HAP-1 (cell line): ENCODE results near the gene TXNDC15.
A peak's percentile ranks its signal among the peaks of the same experiment; 100 is the strongest.
"Not testable (repeated sequence)": the region's sequence is repeated elsewhere in the genome, so short reads cannot be mapped to it uniquely, and the experiment has no call there.

Source experiments
- DNase-seq, 2 experiments: peaks; one replicate each; pipeline ENCODE4 v3.0.0-alpha.2; 2016 to 2020; ENCODE audit warnings: low spot score in 2 of 2
- H3K27me3 ChIP-seq: fragments of 250-450 bp; sonication (Bioruptor Pico); 2 replicates; pipeline ENCODE4 v1.5.1; 2020; ENCODE audit warnings: low read depth, mild to moderate bottlenecking, moderate library complexity
- H3K36me3 ChIP-seq: fragments of 250-450 bp; sonication (Bioruptor Pico); replicated peaks from 2 replicates; pipeline ENCODE4 v1.5.1; 2020; ENCODE audit warnings: mild to moderate bottlenecking
- H3K4me1 ChIP-seq: fragments of 250-450 bp; sonication (Bioruptor Pico); 2 replicates; pipeline ENCODE4 v1.5.1; 2020; ENCODE audit warnings: mild to moderate bottlenecking
- H3K4me3 ChIP-seq: fragments of 250-450 bp; sonication (Bioruptor Pico); 2 replicates; pipeline ENCODE4 v1.5.1; 2020; ENCODE audit warnings: mild to moderate bottlenecking, moderate library complexity
- H3K9me3 ChIP-seq: fragments of 250-450 bp; sonication (Bioruptor Pico); 2 replicates; pipeline ENCODE4 v1.5.1; 2020; ENCODE audit warnings: mild to moderate bottlenecking, moderate library complexity
- in situ Hi-C: fragments of 300-500 bp; cut with MboI; formaldehyde crosslinking; loops from 3 replicates; pipeline ENCODE4 v1.14.3; 2020; ENCODE audit warnings: low sequenced_read_pairs, inconsistent platforms, mixed read lengths

The TXNDC15 gene

GRCh38 chr5:134891473-134891872, 17.3 kb downstream of the TXNDC15 start:
- no peak for DNase-seq
- H3K27me3 ChIP-seq = no peaks in the 10 kb centered on the region
- in situ Hi-C loops = no loop called here
- H3K36me3 ChIP-seq = peaks cover 11% of the 10 kb centered on the region; the same call in 1 of the 2 replicates
- no peaks in the 10 kb centered on the region for H3K9me3 ChIP-seq
- H3K4me1 ChIP-seq = no peaks in the 10 kb centered on the region
- no peak overlapping the region for H3K4me3 ChIP-seq

- in situ Hi-C loops = no loop called here
- Histone ChIP-seq H3K27me3 (no peaks in the 10 kb centered on the region), H3K4me1 (no peaks in the 10 kb centered on the region), H3K9me3 (no peaks in the 10 kb centered on the region), H3K4me3 (no peak overlapping the region), H3K36me3 (peaks cover 11% of the 10 kb centered on the region; the same call in 1 of the 2 replicates)
- DNase-seq = no peak
Observed at GRCh38 chr5:134892282-134892681, 18.1 kb downstream of the TXNDC15 start.

- peaks cover 11% of the 10 kb centered on the region; the same call in 1 of the 2 replicates for H3K36me3 ChIP-seq
- in situ Hi-C loops = no loop called here
- no peaks in the 10 kb centered on the region for H3K9me3 ChIP-seq
- H3K4me1 ChIP-seq = no peaks in the 10 kb centered on the region
- H3K4me3 ChIP-seq = no peak overlapping the region
- DNase-seq = no peak
- H3K27me3 ChIP-seq = no peaks in the 10 kb centered on the region
Observed at GRCh38 chr5:134892926-134893325, 18.8 kb downstream of the TXNDC15 start.

- in situ Hi-C loops = no loop called here
- H3K36me3 ChIP-seq = peaks cover 8% of the 10 kb centered on the region; the same call in 1 of the 2 replicates
Observed at GRCh38 chr5:134893748-134894505, 19.8 kb downstream of the TXNDC15 start.

GRCh38 chr5:134902071-134902801, 28.1 kb downstream of the TXNDC15 start:
- no peaks in the 10 kb centered on the region for H3K27me3 ChIP-seq
- DNase-seq = no peak
- in situ Hi-C loops = no loop called here

More at GRCh38 chr5:134893748-134894505, 19.8 kb downstream of the TXNDC15 start:
- H3K4me1 ChIP-seq = no peaks in the 10 kb centered on the region
- H3K4me3 ChIP-seq = no peak overlapping the region
- H3K27me3 ChIP-seq = no peaks in the 10 kb centered on the region
- no peak for DNase-seq
- no peaks in the 10 kb centered on the region for H3K9me3 ChIP-seq

GRCh38 chr5:134904610-134905245, 30.6 kb downstream of the TXNDC15 start, which contains the start of gene PCBD2:
Gene PCBD2, plus strand, starts transcription at chr5:134905131. Its CDS starts 9 bp downstream, at chr5:134905140.
- no peaks in the 10 kb centered on the region for H3K4me1 ChIP-seq
- in situ Hi-C loops = no loop called here
- H3K4me3 ChIP-seq = peak within 1 kb of the TSS; percentile 54
- no peaks in the 10 kb centered on the region for H3K9me3 ChIP-seq
- H3K27me3 ChIP-seq = no peaks in the 10 kb centered on the region
- H3K36me3 ChIP-seq = no peaks in the 10 kb centered on the region; the same call in 1 of the 2 replicates
- DNase-seq = peak; percentile 85 to 95

More at GRCh38 chr5:134902071-134902801, 28.1 kb downstream of the TXNDC15 start:
- Histone ChIP-seq H3K9me3 (no peaks in the 10 kb centered on the region), H3K36me3 (no peaks in the 10 kb centered on the region; the same call in 1 of the 2 replicates), H3K4me1 (no peaks in the 10 kb centered on the region), H3K4me3 (no peak overlapping the region)

GRCh38 chr5:134905246-134905996, 31.2 kb downstream of the TXNDC15 start:
- H3K4me1 ChIP-seq = no peaks in the 10 kb centered on the region
- peak overlapping the region; percentile 54 for H3K4me3 ChIP-seq
- in situ Hi-C loops = no loop called here
- DNase-seq = peak; percentile 73 to 76
- no peaks in the 10 kb centered on the region for H3K9me3 ChIP-seq
- no peaks in the 10 kb centered on the region for H3K27me3 ChIP-seq
- H3K36me3 ChIP-seq = peaks cover 4% of the 10 kb centered on the region

- H3K36me3 ChIP-seq = peaks cover 10% of the 10 kb centered on the region
- no peaks in the 10 kb centered on the region for H3K9me3 ChIP-seq
- no peaks in the 10 kb centered on the region for H3K27me3 ChIP-seq
- in situ Hi-C loops = no loop called here
- no peaks in the 10 kb centered on the region for H3K4me1 ChIP-seq
- H3K4me3 ChIP-seq = no peak overlapping the region
- no peak for DNase-seq
Observed at GRCh38 chr5:134906811-134907210, 32.6 kb downstream of the TXNDC15 start.

GRCh38 chr5:134910752-134911151, 36.6 kb downstream of the TXNDC15 start:
- H3K4me1 ChIP-seq, H3K9me3 ChIP-seq, DNase-seq, H3K4me3 ChIP-seq, H3K27me3 ChIP-seq, in situ Hi-C loops: not testable (repeated sequence)
- H3K36me3 ChIP-seq = peaks cover 25% of the 10 kb centered on the region

GRCh38 chr5:134911285-134912206, 37.4 kb downstream of the TXNDC15 start:
- in situ Hi-C loops = no loop called here
- peaks cover 25% of the 10 kb centered on the region for H3K36me3 ChIP-seq
- no peaks in the 10 kb centered on the region for H3K4me1 ChIP-seq
- DNase-seq = peak; percentile 2 to 19
- no peak overlapping the region for H3K4me3 ChIP-seq
- no peaks in the 10 kb centered on the region for H3K27me3 ChIP-seq
- H3K9me3 ChIP-seq = no peaks in the 10 kb centered on the region

GRCh38 chr5:134913254-134913653, 39.1 kb downstream of the TXNDC15 start:
- DNase-seq = no peak
- Histone ChIP-seq H3K36me3 (peaks cover 29% of the 10 kb centered on the region), H3K4me1 (no peaks in the 10 kb centered on the region), H3K27me3 (no peaks in the 10 kb centered on the region), H3K9me3 (no peaks in the 10 kb centered on the region), H3K4me3 (no peak overlapping the region)
- in situ Hi-C loops = no loop called here

GRCh38 chr5:134913795-134914194, 39.6 kb downstream of the TXNDC15 start:
- in situ Hi-C loops = no loop called here
- Histone ChIP-seq H3K9me3 (no peaks in the 10 kb centered on the region), H3K36me3 (peaks cover 29% of the 10 kb centered on the region), H3K4me1 (no peaks in the 10 kb centered on the region), H3K27me3 (no peaks in the 10 kb centered on the region), H3K4me3 (no peak overlapping the region)
- DNase-seq = no peak
